NCI-H2227 (cell line): Measurements from ENCODE around the gene USP6.
"Not testable (repeated sequence)": the region's sequence is repeated elsewhere in the genome, so short reads cannot be mapped to it uniquely, and the experiment has no call there.

ENCODE experiments used
- DNase-seq: peaks from one replicate; lab custom pipeline; 2025; ENCODE audit not compliant: unreplicated experiment; lab: John Stamatoyannopoulos, UW

The USP6 gene

GRCh38 chr17:5183410-5183793 lies 67.6 kb downstream of the USP6 start:
- DNase-seq, result no peak

- no peak for DNase-seq
Observed at GRCh38 chr17:5184288-5184687, 68.5 kb downstream of the USP6 start.

GRCh38 chr17:5191541-5192417 lies 75.9 kb downstream of the USP6 start, which contains the start of gene ZNF594:
ZNF594 (minus strand) TSS chr17:5191868; CDS start chr17:5184256, 7,612 bp downstream.
- peak; percentile 95 for DNase-seq

- DNase-seq, result no peak
Observed at GRCh38 chr17:5194346-5194745, 78.5 kb downstream of the USP6 start.

- DNase-seq, result no peak
Observed at GRCh38 chr17:5198472-5198871, 82.6 kb downstream of the USP6 start.

- no peak for DNase-seq
Observed at GRCh38 chr17:5200360-5200759, 84.5 kb downstream of the USP6 start.

GRCh38 chr17:5201011-5201410 lies 85.2 kb downstream of the USP6 start:
- DNase-seq, result no peak

GRCh38 chr17:5203178-5203907 lies 87.5 kb downstream of the USP6 start:
- no peak for DNase-seq

GRCh38 chr17:5203908-5204294 lies 88.1 kb downstream of the USP6 start:
- no peak for DNase-seq

GRCh38 chr17:5209396-5209795 lies 93.6 kb downstream of the USP6 start:
- no peak for DNase-seq

- no peak for DNase-seq
Observed at GRCh38 chr17:5210091-5210490, 94.3 kb downstream of the USP6 start.

GRCh38 chr17:5210614-5211252 lies 94.9 kb downstream of the USP6 start:
- DNase-seq, result no peak

GRCh38 chr17:5211458-5211857 lies 95.6 kb downstream of the USP6 start:
- no peak for DNase-seq

- not testable (repeated sequence) for DNase-seq
Observed at GRCh38 chr17:5217562-5217961, 101.7 kb downstream of the USP6 start.

GRCh38 chr17:5219536-5219935 lies 103.7 kb downstream of the USP6 start:
- no peak for DNase-seq

GRCh38 chr17:5220074-5220473 lies 104.2 kb downstream of the USP6 start:
- no peak for DNase-seq

GRCh38 chr17:5221912-5222311 lies 106.1 kb downstream of the USP6 start:
- DNase-seq, result not testable (repeated sequence)
